ENCODE results near the gene DSC2. TPM values are rescaled to one million over a fixed set of nuclear protein-coding genes. Genes with fewer than 3 reads are reported as not detected.

The DSC2 gene
- total and polyA plus RNA-seq, 12 donors = 5.1 to 31.4 (median 26.0) TPM

DNA sequence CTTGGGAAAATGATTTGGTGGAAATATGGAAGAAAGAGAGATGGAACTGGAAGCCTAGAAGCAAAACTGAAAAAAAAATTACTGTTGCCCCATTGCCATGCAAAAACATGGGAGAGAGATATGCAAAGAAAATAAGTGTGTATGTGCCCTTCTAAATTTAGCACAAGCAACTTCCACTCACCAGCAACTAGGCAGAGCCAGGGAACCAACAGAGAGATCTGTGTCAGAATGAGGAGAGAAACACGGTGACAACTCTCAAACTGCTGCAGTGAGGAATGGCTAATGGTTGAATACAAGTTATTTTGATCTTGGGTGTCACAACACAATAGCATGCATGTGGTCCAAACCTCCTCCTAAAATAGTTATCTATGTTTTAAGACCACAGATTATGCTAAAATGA, 10.9 kb downstream of the DSC2 start:
- peaks cover 0 to 54% (median 8%) of the 10 kb centered on the region in 9 donors for H3K36me3 ChIP-seq
- peak overlapping the region in 8 of 10 donors; percentile 17 to 71 (median 54) for H3K27ac ChIP-seq
- no peaks in the 10 kb centered on the region for H3K27me3 ChIP-seq
- H3K4me3 ChIP-seq = peak overlapping the region in 1 of 10 donors; percentile 9
- TF ChIP-seq, protein P1, sequence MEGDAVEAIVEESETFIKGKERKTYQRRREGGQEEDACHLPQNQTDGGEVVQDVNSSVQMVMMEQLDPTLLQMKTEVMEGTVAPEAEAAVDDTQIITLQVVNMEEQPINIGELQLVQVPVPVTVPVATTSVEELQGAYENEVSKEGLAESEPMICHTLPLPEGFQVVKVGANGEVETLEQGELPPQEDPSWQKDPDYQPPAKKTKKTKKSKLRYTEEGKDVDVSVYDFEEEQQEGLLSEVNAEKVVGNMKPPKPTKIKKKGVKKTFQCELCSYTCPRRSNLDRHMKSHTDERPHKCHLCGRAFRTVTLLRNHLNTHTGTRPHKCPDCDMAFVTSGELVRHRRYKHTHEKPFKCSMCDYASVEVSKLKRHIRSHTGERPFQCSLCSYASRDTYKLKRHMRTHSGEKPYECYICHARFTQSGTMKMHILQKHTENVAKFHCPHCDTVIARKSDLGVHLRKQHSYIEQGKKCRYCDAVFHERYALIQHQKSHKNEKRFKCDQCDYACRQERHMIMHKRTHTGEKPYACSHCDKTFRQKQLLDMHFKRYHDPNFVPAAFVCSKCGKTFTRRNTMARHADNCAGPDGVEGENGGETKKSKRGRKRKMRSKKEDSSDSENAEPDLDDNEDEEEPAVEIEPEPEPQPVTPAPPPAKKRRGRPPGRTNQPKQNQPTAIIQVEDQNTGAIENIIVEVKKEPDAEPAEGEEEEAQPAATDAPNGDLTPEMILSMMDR (IDR thresholded peaks at IDR 0.05) = no peak
- H3K9me3 ChIP-seq = no peaks in the 10 kb centered on the region
- 28 to 34% methylated on average over 1 of the region's 1 CpG for WGBS, 2 donors
- intact Hi-C loops (cut with DNase I) = loop anchor here in 5 of 10 donors (10.0 kb wide), 4 partner anchors 133 to 413 kb away; partner anchors contain the start of gene DSG2 (in 1 of the 5)
- DNase-seq = peak in 1 of 2 donors; percentile 9
- peaks cover 0 to 10% (median 0%) of the 10 kb centered on the region in 9 donors for H3K4me1 ChIP-seq
- ATAC-seq = peak; percentile 61 to 91 (median 70)

DNA sequence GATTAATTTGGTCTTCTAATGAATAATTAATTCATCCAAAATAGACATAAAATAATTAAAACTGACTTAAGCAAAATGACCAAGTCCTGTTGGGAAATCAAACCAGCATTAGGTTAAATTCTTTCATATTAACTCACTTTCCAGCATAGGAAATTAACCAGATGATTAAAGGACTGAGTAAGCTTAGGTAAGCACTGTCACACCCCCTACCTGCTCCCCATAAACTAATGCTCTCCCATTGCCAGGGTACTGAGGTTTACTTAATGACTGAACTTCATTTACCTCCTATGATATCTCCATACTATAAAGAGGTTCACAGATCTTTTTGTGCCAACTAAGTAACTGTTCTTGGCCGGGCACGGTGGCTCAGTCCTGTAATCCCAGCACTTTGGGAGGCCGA, 13.7 kb downstream of the DSC2 start:
- Histone ChIP-seq H3K4me3 (no peak overlapping the region), H3K27me3 (no peaks in the 10 kb centered on the region), H3K4me1 (peaks cover 0 to 10% (median 0%) of the 10 kb centered on the region in 9 donors), H3K9me3 (no peaks in the 10 kb centered on the region), H3K36me3 (peaks cover 0 to 69% (median 8%) of the 10 kb centered on the region in 9 donors), H3K27ac (no peak overlapping the region)
- WGBS, 2 donors = 73 to 75% methylated on average over 3 of the region's 3 CpGs
- TF ChIP-seq, protein P1 (IDR thresholded peaks at IDR 0.05) = no peak
- intact Hi-C loops (cut with DNase I) = no loop called here
- ATAC-seq (no peak), DNase-seq (no peak)

DNA sequence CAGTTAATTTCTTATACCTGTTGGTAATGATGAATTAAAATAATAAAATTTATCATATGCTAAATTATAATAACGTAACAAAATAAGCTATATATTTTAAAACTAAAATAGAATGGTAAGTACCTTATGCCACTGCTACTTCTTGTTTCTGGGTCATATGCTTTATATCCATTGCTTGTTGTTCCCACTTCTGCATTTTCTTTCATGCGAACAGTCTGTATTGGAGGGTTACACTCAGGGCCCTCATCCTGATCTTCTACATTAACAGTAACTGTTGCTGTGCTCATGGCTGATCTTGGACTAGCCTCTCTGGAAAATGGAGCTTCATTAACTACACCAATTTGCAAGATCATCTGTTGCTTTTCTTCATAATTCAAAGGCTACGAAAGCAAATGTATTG, 22.2 kb downstream of the DSC2 start:
- TF ChIP-seq, protein P1 (IDR thresholded peaks at IDR 0.05) = no peak
- no peaks in the 10 kb centered on the region for H3K27me3 ChIP-seq
- ATAC-seq = no peak
- H3K4me1 ChIP-seq = no peaks in the 10 kb centered on the region
- H3K9me3 ChIP-seq = peaks cover 0 to 9% (median 0%) of the 10 kb centered on the region in 11 donors
- H3K27ac ChIP-seq = no peak overlapping the region
- intact Hi-C loops (cut with DNase I) = no loop called here
- H3K4me3 ChIP-seq = no peak overlapping the region
- H3K36me3 ChIP-seq = peaks cover 0 to 55% (median 7%) of the 10 kb centered on the region in 9 donors
- DNase-seq = no peak
- WGBS, 2 donors = 96% methylated on average over 3 of the region's 3 CpGs

DNA sequence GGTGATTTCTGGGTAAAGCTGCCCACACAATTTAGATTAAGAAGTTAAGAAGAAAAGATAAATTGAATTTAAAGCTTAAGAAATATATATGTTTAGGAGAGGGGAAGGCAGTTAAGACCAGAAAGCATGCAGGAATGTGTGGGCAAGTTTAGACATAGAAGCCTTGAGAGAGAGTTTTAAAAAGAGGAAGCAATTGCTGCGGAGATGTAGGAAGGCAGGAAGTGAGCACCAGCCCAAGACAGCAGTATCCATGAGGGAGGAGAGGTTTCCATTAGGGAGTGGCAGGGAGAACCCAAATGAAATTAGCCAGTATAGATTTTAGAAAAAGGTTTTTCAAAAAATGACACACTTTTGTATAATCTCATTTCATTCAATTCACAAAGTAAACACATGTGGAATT, 24.3 kb downstream of the DSC2 start:
- WGBS, 2 donors = 74 to 76% methylated on average over 1 of the region's 1 CpG
- H3K27ac ChIP-seq = no peak overlapping the region
- H3K36me3 ChIP-seq = peaks cover 0 to 55% (median 7%) of the 10 kb centered on the region in 9 donors
- DNase-seq = no peak
- no peak overlapping the region for H3K4me3 ChIP-seq
- no peaks in the 10 kb centered on the region for H3K27me3 ChIP-seq
- no peak for ATAC-seq
- TF ChIP-seq, protein P1 (IDR thresholded peaks at IDR 0.05) = no peak
- no peaks in the 10 kb centered on the region for H3K4me1 ChIP-seq
- intact Hi-C loops (cut with DNase I) = no loop called here
- H3K9me3 ChIP-seq = peaks cover 0 to 9% (median 0%) of the 10 kb centered on the region in 11 donors
